HG03457 (cell line): ENCODE data around the gene MAP7.

Experiments used
- ATAC-seq: cut with Tn5 transposase; IDR thresholded peaks from one replicate; pipeline ENCODE4 v1.9.1; 2021; ENCODE audit warnings: moderate number of reproducible peaks; ENCODE audit not compliant: unreplicated experiment

The MAP7 gene

DNA sequence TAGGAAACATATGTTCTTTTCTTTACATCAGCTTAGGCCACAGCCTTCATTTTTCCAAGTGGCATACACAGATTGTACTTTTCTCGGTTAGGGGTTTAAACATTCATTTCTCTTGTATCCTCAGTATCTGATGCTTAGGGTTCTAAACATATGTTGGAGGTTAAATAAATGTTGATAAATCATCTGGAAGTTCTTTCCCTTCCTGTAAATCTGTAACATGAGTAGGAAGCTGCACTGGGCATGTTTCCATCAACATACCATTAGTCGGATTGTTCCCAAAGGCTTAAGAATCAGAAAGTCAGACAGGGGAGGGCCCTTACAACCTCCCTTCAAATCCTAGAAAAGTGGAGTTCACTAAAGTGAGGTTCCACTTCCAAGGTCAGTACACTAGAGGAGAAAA is 205.8 kb downstream of the MAP7 start:
- ATAC-seq, result no peak

DNA sequence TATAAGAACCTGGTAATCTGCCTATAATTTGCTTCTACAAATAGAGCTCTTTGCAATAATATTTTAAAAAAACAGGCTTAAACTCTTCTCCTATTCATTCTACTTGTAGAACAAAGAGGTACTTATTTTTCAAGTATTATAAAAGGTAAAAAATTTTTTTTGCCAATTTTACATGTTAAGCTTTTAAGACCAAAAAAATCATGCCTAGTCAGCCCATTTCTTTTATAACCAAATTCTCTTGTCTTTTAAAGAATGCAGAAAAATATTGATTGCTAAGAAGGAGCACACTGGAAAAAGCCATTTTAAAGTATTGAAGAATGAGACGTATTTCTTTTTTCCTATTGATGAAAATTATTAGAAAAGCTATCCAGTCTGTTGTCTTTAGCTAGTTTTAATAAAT is 206.5 kb downstream of the MAP7 start:
- ATAC-seq, result no peak

DNA sequence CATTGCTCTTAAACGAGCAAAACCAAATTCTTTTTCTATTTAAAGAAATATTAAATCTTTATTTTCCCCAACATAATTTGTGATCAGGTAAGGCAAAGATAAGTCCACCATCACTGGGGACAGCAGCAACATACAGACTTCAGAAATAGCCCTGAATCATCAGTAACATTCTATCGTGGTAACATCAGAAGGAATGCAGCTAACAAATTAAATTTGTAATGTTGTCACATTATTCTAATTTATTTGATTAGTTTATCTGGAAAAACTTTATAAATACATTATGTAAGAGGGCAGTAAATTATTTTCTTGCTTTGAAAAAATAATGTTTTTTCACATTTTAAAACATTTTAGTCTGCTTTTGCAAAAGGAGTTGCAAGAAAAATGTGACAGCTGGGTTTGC is 206.9 kb downstream of the MAP7 start:
- ATAC-seq, result no peak

GRCh38 chr6:136341967-136342366 is 208.3 kb downstream of the MAP7 start:
- no peak for ATAC-seq

- ATAC-seq, result no peak
Observed at GRCh38 chr6:136341367-136341766, 208.9 kb downstream of the MAP7 start.

GRCh38 chr6:136338486-136338885 is 211.7 kb downstream of the MAP7 start:
- no peak for ATAC-seq

- ATAC-seq, result no peak
Observed at GRCh38 chr6:136337606-136338005, 212.6 kb downstream of the MAP7 start.

- no peak for ATAC-seq
Observed at GRCh38 chr6:136337121-136337520, 213.1 kb downstream of the MAP7 start.

- no peak for ATAC-seq
Observed at GRCh38 chr6:136335736-136336363, 214.4 kb downstream of the MAP7 start.

GRCh38 chr6:136334853-136335252 is 215.4 kb downstream of the MAP7 start:
- ATAC-seq, result no peak

GRCh38 chr6:136334465-136334846 is 215.8 kb downstream of the MAP7 start:
- no peak for ATAC-seq

- no peak for ATAC-seq
Observed at GRCh38 chr6:136333824-136334464, 216.3 kb downstream of the MAP7 start.

GRCh38 chr6:136331461-136331860 is 218.8 kb downstream of the MAP7 start:
- no peak for ATAC-seq

GRCh38 chr6:136330634-136331033 is 219.6 kb downstream of the MAP7 start:
- ATAC-seq, result no peak

DNA sequence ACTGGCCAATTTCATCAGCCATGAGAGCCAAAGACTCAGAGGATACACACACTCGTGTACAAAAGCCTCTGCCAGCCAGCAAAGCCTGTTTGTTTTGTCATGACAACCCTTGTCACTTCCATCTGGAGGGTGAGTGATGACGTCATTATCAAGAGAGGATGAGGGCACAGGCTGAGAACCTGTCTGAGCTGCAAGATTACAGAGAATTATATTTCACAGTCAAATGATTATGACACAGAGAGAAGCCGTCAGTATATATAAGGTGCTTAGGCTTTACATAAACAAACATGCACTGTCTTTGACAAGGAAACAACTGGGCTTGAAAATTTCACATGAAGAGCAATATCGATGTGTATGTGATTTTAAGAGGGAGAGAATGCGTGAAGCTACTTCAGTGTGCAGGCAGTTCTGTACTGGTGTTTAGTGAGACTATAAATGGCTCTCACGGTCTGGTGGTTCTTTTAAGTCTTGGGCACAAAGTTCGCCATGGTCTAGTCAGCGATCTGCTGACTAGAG is 224.1 kb downstream of the MAP7 start:
- no peak for ATAC-seq

GRCh38 chr6:136324686-136325380 is 225.4 kb downstream of the MAP7 start:
- ATAC-seq, result no peak

DNA sequence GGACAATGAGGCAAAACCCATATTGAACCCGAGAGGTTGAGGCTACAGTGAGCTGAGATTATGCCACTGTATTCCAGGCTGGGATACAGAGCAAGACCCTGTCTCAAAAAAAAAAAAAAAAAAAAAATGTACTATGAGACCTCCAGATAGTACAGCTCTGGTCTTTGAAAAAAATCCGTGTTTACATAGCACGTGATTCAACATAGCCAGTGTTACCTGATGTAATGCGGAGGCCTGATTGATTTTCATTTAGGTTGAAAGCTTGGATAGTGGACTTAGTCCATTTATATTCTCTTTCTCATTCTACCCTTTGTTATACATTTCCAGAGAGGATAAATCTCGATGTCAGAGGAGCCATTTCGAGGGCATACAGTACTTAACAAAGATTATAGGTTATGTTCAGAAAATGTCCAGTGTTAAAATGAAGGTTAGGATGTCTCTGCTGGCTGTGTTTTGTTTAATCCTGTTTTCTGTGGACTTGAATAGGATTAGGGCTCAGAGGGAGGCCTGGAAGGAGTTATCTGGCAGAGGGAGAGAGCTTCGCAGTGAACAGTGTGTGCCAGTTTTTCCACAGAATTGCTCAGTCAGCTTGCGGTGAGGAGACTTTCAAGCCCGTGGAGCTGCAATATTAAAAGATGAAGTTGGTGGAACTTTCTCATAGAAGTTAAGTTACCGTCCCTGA is 226.7 kb downstream of the MAP7 start:
- no peak for ATAC-seq

DNA sequence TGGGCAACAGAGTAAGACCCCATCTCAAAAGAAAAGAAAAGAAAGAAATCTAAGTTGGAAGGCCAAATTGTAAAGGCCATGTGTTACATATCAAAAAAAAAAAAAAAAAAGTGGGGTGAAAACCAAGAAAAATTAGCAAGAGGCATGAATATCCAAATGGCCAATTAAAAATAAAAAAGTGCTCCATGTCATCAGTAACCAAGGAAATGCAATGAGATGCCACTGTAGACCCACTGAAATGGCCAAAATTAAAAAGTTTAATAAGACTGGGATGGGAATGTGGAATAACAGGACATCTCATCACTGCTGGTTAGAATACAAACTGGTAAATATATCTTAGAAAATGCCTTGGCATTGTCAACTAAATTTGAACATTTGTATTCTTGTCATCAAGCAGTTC is 230.5 kb downstream of the MAP7 start:
- no peak for ATAC-seq

DNA sequence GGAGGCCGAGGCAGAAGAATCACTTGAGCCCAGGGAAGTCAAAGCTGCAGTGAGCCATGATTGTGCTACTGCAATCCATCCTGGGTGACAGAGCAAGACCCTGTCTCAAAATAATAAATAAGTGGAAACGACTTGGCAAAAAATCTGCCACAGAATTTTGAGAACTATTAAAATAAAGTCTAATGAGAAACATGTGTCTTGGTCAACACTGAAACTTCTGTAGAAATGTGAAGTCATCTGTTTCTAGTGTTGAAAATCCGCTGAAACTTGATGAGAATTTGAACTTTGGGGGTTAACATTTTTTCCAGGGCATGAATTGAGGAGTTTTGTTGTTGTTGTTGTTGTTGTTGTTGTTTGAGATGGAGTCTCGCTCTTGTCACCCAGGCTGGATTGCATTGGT is 231.5 kb downstream of the MAP7 start:
- ATAC-seq, result no peak

DNA sequence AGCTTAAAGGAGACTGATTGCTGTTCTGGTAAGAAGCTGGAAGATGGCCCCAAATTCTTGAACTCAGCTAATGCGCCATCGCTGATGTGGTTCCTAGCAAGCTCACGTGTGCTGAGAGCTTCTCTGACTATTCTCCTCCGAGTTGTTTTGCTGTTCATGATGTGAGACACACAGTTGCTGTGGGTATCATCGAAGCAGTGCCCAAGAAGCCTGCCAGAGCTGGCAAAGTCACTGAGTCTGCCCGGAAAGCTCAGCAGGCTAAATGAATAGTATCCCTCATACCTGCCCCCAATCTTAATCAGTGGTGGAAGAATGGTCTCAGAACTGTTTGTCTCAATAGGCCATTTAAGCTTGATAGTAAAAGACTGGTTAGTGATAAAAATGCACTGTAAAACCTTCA is 232.3 kb downstream of the MAP7 start:
- no peak for ATAC-seq

DNA sequence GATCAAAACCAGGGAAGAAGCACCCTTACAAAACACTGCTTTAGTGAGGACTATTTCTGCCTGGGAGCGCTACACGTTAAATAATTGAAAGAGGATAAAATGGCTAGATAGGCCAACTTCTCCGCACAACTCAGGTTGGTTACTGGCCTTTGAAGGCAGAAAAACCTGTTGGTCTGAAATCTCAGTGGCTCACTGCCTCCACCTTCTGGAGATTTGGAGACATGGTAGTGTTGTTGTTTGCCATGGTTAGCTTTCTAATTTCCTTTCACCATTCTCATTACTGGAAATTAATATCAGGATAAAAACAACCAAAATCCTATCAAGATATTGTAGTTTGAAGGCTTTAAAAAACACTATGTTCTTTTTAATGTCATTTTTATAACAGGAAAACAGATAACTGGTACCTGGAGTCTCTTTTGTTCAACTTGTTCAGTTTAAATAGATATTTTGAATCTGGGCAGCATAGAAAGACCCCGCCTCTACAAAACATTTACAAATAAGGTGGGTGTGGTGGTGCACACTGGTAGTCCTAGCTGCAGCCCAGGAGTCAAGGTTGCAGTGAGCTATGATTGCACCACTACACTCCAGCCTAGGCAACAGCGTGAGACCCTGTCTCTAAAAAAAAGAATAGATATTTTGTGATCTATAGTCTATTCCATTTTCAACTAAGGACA is 233.1 kb downstream of the MAP7 start:
- no peak for ATAC-seq
